ENCODE results near the gene NPRL2. TPM values are rescaled to one million over a fixed set of nuclear protein-coding genes. Genes with fewer than 3 reads are reported as not detected.

The NPRL2 gene
- 25.7 and 31.6 TPM in 2 replicates for total RNA-seq
- long read RNA-seq, transcript NPRL2-201 (11 exons, 1,700 nt) = major isoform, 53 of 113 reads
- long read RNA-seq, partial matches to known transcripts = 7 of 113 reads
- long read RNA-seq, other reads (novel, unspliced or antisense) = 53 of 113 reads

- peaks cover 5% of the 10 kb centered on the region for H3K36me3 Mint-ChIP-seq (ENCODE audit: insufficient read depth)
- no peaks in the 10 kb centered on the region for H3K9me3 Mint-ChIP-seq (ENCODE audit: low read depth)
- DNase-seq (ENCODE audit: low spot score, unreplicated experiment) = peak; percentile 88
- H3K27me3 Mint-ChIP-seq = peaks cover 7% of the 10 kb centered on the region
- peak within 1 kb of the TSS; percentile 96 for H3K27ac Mint-ChIP-seq
- H3K4me1 Mint-ChIP-seq (ENCODE audit: low read depth) = peaks cover 21% of the 10 kb centered on the region
- TF ChIP-seq, protein P1, sequence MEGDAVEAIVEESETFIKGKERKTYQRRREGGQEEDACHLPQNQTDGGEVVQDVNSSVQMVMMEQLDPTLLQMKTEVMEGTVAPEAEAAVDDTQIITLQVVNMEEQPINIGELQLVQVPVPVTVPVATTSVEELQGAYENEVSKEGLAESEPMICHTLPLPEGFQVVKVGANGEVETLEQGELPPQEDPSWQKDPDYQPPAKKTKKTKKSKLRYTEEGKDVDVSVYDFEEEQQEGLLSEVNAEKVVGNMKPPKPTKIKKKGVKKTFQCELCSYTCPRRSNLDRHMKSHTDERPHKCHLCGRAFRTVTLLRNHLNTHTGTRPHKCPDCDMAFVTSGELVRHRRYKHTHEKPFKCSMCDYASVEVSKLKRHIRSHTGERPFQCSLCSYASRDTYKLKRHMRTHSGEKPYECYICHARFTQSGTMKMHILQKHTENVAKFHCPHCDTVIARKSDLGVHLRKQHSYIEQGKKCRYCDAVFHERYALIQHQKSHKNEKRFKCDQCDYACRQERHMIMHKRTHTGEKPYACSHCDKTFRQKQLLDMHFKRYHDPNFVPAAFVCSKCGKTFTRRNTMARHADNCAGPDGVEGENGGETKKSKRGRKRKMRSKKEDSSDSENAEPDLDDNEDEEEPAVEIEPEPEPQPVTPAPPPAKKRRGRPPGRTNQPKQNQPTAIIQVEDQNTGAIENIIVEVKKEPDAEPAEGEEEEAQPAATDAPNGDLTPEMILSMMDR (IDR thresholded peaks at IDR 0.05; ENCODE audit: unreplicated experiment) = no peak
- peak within 1 kb of the TSS; percentile 96 for H3K4me3 Mint-ChIP-seq (ENCODE audit: low read depth)
Observed at GRCh38 chr3:50350527-50351322, at the start of gene NPRL2, which contains the start of gene CYB561D2. NPRL2 (minus strand) TSS chr3:50350775; CDS start chr3:50350652, 123 bp downstream. CYB561D2 (plus strand) TSS chr3:50350862; CDS start chr3:50351434, 572 bp downstream.

- Mint-ChIP-seq H3K4me3 (ENCODE audit: low read depth) (no peak overlapping the region), H3K27ac (no peak overlapping the region), H3K27me3 (peaks cover 5% of the 10 kb centered on the region), H3K36me3 (ENCODE audit: insufficient read depth) (no peaks in the 10 kb centered on the region), H3K9me3 (ENCODE audit: low read depth) (no peaks in the 10 kb centered on the region), H3K4me1 (ENCODE audit: low read depth) (no peaks in the 10 kb centered on the region)
- DNase-seq (ENCODE audit: low spot score, unreplicated experiment) = no peak
- TF ChIP-seq, protein P1 (IDR thresholded peaks at IDR 0.05; ENCODE audit: unreplicated experiment) = no peak
Observed at GRCh38 chr3:50396502-50396901, 45.9 kb upstream of the NPRL2 start.

GRCh38 chr3:50395070-50395860 is 44.7 kb upstream of the NPRL2 start:
- H3K4me1 Mint-ChIP-seq (ENCODE audit: low read depth) = no peaks in the 10 kb centered on the region
- no peak for DNase-seq (ENCODE audit: low spot score, unreplicated experiment)
- no peaks in the 10 kb centered on the region for H3K36me3 Mint-ChIP-seq (ENCODE audit: insufficient read depth)
- no peaks in the 10 kb centered on the region for H3K9me3 Mint-ChIP-seq (ENCODE audit: low read depth)
- H3K27me3 Mint-ChIP-seq = peaks cover 5% of the 10 kb centered on the region
- no peak overlapping the region for H3K27ac Mint-ChIP-seq
- TF ChIP-seq, protein P1 (IDR thresholded peaks at IDR 0.05; ENCODE audit: unreplicated experiment) = no peak
- no peak overlapping the region for H3K4me3 Mint-ChIP-seq (ENCODE audit: low read depth)

GRCh38 chr3:50393061-50393460 is 42.5 kb upstream of the NPRL2 start:
- DNase-seq (ENCODE audit: low spot score, unreplicated experiment) = no peak
- Mint-ChIP-seq H3K36me3 (ENCODE audit: insufficient read depth) (no peaks in the 10 kb centered on the region), H3K4me1 (ENCODE audit: low read depth) (no peaks in the 10 kb centered on the region), H3K27ac (no peak overlapping the region), H3K9me3 (ENCODE audit: low read depth) (no peaks in the 10 kb centered on the region), H3K27me3 (peaks cover 5% of the 10 kb centered on the region), H3K4me3 (ENCODE audit: low read depth) (no peak overlapping the region)
- TF ChIP-seq, protein P1 (IDR thresholded peaks at IDR 0.05; ENCODE audit: unreplicated experiment) = no peak

- no peaks in the 10 kb centered on the region for H3K36me3 Mint-ChIP-seq (ENCODE audit: insufficient read depth)
- no peak overlapping the region for H3K27ac Mint-ChIP-seq
- peaks cover 5% of the 10 kb centered on the region for H3K27me3 Mint-ChIP-seq
- no peaks in the 10 kb centered on the region for H3K9me3 Mint-ChIP-seq (ENCODE audit: low read depth)
- DNase-seq (ENCODE audit: low spot score, unreplicated experiment) = no peak
- H3K4me1 Mint-ChIP-seq (ENCODE audit: low read depth) = no peaks in the 10 kb centered on the region
- TF ChIP-seq, protein P1 (IDR thresholded peaks at IDR 0.05; ENCODE audit: unreplicated experiment) = no peak
- H3K4me3 Mint-ChIP-seq (ENCODE audit: low read depth) = no peak overlapping the region
Observed at GRCh38 chr3:50392101-50392715, 41.6 kb upstream of the NPRL2 start.
